ENCODE results near the gene TTC28.

The TTC28 gene

DNA sequence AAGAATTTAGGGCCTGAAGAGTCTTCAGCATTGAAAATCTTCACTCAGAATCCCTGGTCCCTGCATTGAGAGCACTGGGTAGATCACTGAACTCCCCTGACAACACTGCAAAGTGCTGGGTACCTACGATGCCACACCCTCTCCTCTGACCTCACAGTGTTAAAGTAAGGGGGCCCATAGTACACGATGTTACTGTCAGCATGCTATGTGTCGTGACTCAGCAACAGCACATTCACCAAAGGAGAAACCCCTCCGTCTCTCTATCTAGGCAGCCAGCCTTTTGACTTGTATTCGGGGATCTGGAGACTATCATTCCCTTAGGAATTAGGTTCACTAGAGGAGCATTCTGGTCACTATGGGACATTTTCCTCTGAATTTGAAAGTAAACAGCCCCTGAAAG is 693.2 kb downstream of the TTC28 start:
- no peak for DNase-seq (ENCODE audit: low read depth)

GRCh38 chr22:27985323-27986275 is 694.0 kb downstream of the TTC28 start:
- no peak for DNase-seq (ENCODE audit: low read depth)

DNA sequence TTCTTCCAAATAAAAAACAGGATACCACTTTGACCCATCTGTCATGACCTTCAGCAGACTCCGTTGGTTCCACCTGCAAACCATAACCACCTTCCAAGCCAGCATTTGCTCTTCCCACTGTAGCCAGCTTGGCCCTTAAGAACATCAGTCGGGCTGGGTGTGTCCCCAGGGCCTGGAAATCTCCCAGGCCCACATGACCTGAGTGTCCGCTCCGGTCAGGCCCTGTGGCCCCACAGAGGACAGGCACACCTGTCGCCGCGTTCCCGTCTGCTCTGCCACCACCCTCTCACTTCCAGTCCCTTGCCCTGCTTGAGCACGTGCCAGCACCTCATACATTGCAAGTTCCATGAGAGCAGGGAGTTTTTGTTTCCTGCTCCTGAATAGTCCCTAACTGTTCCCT is 694.9 kb downstream of the TTC28 start:
- DNase-seq (ENCODE audit: low read depth), result no peak

DNA sequence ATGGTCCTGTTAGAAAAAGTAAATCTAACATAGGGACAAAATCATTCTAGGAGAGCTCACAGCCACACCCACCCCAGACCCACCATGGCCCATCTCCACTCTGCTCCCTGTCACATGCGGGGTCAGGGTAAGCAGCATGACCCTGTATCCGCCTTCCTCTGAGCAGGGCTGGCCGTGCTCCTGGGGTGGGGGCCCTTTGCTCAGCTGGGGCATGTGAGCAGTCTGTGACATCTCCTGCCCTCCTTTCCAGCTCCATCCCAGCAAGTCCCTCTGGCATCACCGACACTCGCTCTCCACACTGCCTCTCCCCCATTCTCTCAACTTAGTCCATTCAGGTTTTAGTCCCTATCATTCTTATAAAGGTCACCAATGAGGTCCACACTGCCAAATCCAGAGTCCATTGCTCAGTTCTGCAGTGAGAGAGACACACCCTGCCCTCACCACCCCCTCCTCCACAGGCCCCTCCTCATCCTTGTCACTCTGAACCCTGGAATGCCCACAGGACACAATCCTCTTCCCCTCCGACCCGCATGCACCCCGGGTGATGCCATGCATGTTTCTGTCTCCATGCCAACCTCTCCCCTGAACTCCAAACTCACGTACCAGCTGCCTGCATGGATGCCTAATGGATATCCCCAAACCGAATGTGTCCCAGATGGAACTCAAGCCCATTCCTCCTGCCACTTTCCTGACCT is 695.5 kb downstream of the TTC28 start:
- no peak for DNase-seq (ENCODE audit: low read depth)

- no peak for DNase-seq (ENCODE audit: low read depth)
Measured at GRCh38 chr22:27983361-27983791, 696.3 kb downstream of the TTC28 start.

GRCh38 chr22:27982630-27983180 is 696.9 kb downstream of the TTC28 start:
- DNase-seq (ENCODE audit: low read depth), result no peak

GRCh38 chr22:27982106-27982505 is 697.5 kb downstream of the TTC28 start:
- DNase-seq (ENCODE audit: low read depth), result no peak

DNA sequence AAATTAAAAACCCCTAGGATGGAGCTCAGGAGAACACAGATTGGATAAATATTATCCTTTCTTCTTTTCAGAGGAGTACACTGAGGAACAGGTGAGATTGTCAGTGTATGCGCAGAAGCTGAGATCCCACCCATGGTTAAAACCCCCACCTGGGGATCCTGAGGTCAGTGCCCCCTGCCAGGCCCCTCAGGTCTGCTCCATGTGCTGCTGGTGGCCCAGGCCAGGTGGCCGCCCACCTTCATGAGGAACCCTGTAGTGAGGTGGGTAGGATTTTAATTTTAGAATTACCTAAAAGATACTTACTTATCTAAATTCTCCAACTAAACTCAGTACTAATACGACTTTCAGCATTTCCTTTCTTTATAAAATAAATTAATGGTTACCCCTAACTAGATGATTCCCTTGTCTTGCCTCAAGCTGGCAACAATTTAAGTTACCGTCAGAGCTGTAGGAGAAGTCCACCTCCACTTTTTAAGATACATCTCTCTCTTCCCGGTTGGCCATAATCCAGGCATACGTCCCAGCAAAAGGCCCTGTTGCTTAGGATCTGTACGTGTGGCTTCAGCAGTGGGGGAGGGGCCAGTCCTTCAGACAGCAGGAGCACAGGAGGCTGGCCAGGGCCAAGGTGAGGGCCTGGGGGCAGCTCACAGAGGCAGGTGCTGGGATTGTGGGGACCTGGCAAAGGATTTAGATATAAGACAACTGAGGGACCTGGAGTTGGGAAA is 699.1 kb downstream of the TTC28 start:
- DNase-seq (ENCODE audit: low read depth), result no peak

DNA sequence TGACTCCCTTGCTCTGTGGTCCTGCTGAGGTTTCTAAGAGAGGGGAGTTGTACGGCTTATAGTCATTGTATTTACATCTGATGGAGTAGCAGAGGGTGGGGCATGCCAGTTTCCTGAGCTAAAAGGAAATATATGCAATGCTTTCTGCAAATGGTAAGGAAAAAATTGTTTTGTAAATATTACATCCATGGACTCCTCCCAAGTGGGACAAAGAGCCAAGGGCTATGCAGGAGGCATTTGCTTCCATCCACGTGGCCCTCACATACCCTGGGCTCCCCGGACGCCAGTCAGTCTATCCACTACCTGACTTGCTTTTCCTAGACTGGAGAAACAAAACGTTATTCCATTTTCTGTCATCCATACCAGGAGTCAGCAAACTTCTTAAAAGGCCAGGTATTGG is 700.8 kb downstream of the TTC28 start:
- no peak for DNase-seq (ENCODE audit: low read depth)

DNA sequence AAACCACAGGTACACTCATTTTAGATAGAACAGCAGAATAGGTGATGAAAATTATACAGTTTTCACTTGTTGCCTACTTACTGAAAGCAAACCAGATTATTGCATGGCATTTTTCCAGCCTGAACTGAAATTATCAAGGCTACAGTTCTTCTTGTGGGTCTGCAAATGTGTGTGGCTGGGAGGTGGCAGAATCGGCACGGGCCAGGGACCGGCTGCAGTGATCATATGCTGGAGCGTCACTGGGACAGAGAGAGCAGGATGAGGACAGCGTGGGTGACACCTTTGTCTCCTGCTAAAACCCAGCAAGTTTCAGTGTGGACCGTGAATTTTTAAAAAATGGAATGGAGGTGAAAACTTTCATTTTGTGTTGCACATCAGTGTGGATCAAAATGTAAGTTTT is 701.3 kb downstream of the TTC28 start:
- DNase-seq (ENCODE audit: low read depth), result no peak

GRCh38 chr22:27976586-27976985 is 703.1 kb downstream of the TTC28 start:
- DNase-seq (ENCODE audit: low read depth), result no peak

DNA sequence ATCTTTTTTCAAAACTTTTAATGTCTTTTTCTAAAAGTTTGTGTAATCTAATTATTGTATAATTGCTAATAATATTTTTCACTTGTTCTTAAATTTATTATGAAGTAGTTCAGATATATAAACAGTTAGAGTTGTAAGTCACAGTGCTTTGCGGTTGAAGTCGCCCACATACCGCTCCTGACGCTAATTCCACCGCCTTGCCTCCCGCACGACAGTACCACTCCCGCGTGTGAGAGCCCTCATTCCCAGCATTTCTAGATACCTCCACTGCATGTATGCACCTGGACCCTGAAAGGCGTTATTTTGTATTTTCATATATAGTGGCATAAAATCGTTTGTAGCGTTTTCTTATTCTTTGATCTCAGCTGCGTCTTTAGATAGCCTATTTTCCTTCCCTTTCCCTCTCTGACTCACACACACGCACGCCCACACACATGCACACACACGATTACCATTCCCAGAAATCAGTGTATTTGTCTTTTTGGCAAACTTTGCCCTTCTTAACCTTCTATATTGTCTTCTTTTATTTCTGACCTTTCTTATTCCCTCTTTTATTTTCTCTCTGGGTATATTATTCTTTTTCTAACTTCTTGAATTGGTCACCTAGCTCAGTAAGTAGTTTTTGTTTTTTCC is 704.1 kb downstream of the TTC28 start:
- no peak for DNase-seq (ENCODE audit: low read depth)

DNA sequence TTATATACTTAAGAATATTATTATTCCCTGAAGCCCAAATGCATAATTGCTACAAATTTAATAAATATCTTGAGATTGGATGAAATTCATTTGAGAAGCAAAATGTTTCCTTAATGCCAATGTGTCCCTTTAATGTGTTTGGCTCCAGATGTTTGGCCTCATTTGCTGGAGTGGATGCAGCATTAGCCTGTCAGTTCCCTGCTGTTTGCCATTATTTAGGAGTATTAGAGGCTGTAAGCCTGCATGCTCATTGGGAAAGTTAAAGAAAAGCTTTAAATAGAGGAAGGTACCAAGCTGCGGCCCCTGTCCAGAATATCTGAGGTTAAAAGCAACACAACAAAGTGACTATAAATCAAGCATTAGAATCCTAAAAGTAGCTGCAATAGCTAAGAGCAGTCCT is 705.8 kb downstream of the TTC28 start:
- no peak for DNase-seq (ENCODE audit: low read depth)

GRCh38 chr22:27972732-27973698 is 706.6 kb downstream of the TTC28 start:
- DNase-seq (ENCODE audit: low read depth), result no peak

DNA sequence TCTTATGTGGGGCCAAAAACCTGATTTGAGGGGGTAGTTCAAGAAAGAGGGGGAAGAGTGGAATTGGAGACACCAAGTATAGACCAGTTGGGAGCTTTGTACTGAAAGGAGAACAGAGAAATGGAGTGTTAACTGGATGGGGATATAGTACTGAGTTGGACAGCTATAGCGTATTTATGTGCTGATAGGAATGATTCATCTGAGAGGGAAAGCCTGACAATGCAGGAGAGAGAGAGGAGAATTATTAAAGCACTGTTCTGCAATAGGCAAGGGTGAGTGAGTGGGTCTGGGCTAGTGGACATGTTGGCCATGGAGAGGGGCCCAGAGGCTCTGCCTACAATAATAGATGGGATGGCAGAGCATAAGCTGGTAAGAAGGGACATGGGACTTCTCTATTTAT is 707.7 kb downstream of the TTC28 start:
- no peak for DNase-seq (ENCODE audit: low read depth)

GRCh38 chr22:27970596-27971220 is 708.9 kb downstream of the TTC28 start:
- DNase-seq (ENCODE audit: low read depth), result no peak

DNA sequence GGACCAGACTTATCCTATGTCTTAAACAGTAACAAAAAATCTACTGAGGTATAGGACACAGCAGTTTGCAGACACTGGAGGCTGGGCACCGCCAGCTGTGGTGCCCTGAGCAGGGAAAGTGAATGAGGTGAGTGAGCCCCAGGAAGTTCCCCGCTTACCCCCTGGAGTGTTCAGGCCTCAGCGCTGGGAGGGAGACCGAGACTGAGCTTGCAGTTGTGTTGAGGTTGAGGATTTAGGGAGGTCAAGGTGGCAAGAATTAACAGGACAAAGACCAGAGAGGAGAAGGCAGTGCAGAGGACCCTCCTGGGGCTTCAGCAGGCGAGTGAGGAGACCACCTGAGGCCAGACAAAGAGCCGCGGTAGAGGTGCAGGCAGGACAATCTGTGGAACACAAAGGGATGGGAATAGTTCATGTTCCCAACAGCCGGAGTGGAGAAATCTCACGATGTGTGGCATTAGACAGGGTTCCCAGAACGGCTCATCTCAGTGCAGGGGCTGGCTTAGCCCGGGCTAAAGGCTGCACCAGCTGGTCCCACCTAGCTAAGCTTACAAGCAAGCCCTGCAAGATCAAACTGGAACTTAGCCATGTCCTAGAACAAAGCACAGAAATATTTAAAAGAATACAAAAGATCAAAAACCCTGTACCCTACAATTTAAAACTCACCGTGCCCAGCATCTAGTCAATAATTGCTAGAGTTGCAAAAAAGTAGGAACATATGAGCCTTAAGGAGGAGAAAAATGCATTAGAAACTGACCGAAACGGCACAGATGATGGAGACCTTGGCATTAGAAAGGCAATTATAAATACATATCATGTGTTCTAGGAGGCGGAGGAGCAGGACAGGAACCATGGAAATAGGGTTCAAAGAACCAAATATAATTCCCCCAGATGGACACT is 713.2 kb downstream of the TTC28 start:
- DNase-seq (ENCODE audit: low read depth), result no peak

DNA sequence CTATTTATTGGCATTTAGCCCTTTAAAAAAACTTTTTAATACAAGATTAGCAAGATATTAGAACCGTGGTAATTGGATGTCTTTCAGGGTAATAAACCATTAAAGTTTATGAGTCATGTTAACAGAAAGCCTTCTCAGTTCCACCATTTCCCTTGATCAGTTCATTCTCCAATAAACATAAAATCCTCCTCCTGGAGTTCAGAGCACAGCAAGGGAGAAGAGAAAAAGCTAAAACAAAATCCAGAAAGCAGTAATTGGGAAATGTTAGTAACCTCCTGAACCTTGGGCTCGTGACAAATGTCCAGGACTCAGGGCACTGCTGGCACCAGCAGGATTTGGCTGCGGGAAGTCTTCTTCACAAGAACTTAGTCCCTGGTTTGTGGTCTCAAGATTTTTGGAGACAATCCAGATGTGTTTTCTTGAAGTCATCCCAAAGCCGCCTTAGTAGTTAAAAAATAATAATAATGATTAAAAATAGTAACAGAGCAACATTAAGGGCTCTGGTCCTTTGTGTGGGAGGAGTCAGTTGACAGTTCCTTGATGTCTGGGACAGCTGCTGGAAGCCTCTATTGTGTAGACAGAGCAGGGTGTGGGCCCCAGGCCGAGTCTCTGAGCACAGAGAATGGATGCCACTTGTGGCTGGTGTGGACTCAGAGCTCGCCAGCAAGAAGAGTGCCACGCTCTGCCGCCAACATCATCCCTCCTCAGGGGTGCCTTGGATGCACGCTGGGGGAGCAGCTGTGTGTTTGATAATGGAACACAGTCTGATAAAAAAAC is 717.2 kb downstream of the TTC28 start:
- no peak for DNase-seq (ENCODE audit: low read depth)
